ENCODE results near the gene RANBP1. TPM values are rescaled to one million over a fixed set of nuclear protein-coding genes. Genes with fewer than 3 reads are reported as not detected.

RANBP1 gene
- total and polyA plus RNA-seq, 8 donors: 63.7 to 184 (median 147) TPM

- Histone ChIP-seq H3K9me3 (no peaks in the 10 kb centered on the region), H3K27ac (no peak overlapping the region), H3K36me3 (peaks cover 0 to 57% of the 10 kb centered on the region in 2 donors), H3K27me3 (no peaks in the 10 kb centered on the region), H3K4me3 (no peak overlapping the region), H3K4me1 (peaks cover under 1 to 3% of the 10 kb centered on the region in 2 donors)
- no peak for ATAC-seq
- DNase-seq: peak in 1 of 4 donors; percentile 71
- intact Hi-C loops (cut with DNase I): no loop called here
- TF ChIP-seq CTCF (IDR thresholded peaks at IDR 0.05): no peak
These were observed 27.1 kb downstream of the RANBP1 start for GRCh38 chr22:20142711-20143621.

DNA sequence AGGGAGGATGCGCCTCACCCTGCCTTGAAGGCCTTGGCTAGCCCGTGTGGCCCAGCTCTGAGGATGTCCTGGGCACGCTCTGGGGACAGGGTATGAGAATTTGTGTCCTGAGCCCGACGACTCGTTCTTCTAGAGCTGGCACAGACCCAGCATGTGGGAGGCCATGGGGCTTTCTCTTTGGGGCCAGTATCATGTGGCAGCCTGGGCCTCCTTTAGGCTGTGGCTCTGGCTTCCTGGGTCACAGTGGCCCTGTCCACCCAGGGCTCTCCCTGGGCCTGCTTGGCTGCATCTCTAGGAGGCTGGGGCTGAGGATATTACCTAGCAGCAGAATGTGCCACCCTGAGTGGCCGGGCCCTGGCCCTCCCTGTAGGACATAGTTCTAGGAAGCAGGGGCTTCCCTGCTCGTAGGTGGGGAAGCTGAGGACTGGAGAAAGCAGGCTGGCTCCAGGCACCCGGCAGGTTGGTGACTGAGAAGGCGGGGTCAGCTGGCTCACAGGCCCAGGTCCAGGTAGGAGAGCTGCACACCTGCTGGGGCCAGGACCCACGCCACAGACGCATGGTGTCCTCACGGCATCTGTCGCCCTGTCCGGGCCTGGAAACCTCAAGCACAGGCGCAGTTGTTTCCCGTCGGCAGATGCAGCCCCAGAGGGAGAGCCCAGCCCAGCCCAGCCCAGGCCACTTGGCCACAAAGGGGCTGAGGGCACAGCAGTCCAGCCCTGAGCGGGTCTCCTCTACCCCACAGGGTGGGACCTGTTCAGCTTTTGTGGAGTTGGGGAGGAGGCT is 28.2 kb downstream of the RANBP1 start:
- TF ChIP-seq CTCF (IDR thresholded peaks at IDR 0.05): no peak
- Histone ChIP-seq H3K27ac (no peak overlapping the region), H3K4me3 (no peak overlapping the region), H3K27me3 (no peaks in the 10 kb centered on the region), H3K4me1 (no peaks in the 10 kb centered on the region), H3K36me3 (peaks cover 0 to 57% of the 10 kb centered on the region in 2 donors), H3K9me3 (no peaks in the 10 kb centered on the region)
- DNase-seq (no peak), ATAC-seq (no peak)
- intact Hi-C loops (cut with DNase I): no loop called here

- peak; percentile 12 for ATAC-seq
- Histone ChIP-seq H3K27me3 (no peaks in the 10 kb centered on the region), H3K4me3 (no peak overlapping the region), H3K9me3 (no peaks in the 10 kb centered on the region), H3K36me3 (peaks cover 0 to 45% of the 10 kb centered on the region in 2 donors), H3K27ac (no peak overlapping the region), H3K4me1 (no peaks in the 10 kb centered on the region)
- intact Hi-C loops (cut with DNase I): no loop called here
- DNase-seq: no peak
- no peak for TF ChIP-seq CTCF (IDR thresholded peaks at IDR 0.05)
These were observed 29.4 kb downstream of the RANBP1 start for GRCh38 chr22:20145206-20145831.

GRCh38 chr22:20145832-20146223 is 29.9 kb downstream of the RANBP1 start:
- Histone ChIP-seq H3K9me3 (no peaks in the 10 kb centered on the region), H3K27me3 (no peaks in the 10 kb centered on the region), H3K4me3 (no peak overlapping the region), H3K4me1 (no peaks in the 10 kb centered on the region), H3K27ac (no peak overlapping the region), H3K36me3 (peaks cover 0 to 42% of the 10 kb centered on the region in 2 donors)
- TF ChIP-seq CTCF (IDR thresholded peaks at IDR 0.05): no peak
- DNase-seq (no peak), ATAC-seq (no peak)
- intact Hi-C loops (cut with DNase I): no loop called here

Measured in left lung (tissue), 10 donors.